Heart right ventricle (tissue), 16 donors: ENCODE measurements around the gene QRICH2. TPM values are rescaled to one million over a fixed set of nuclear protein-coding genes. Genes with fewer than 3 reads are reported as not detected.

Source experiments
- ATAC-seq, 8 donors: fragments of 200-7000 bp; cut with Tn5 transposase; one replicate each; pipeline ENCODE4 v1.9.1; 2020; ENCODE audit warnings: mild to moderate bottlenecking in 8 of 8, moderate library complexity in 8 of 8, moderate number of reproducible peaks in 1 of 8
- DNase-seq, 2 donors: peaks; one replicate each; pipeline ENCODE4 v3.0.0-alpha.2; 2020
- H3K27ac ChIP-seq, 10 donors: fragments of 200-600 bp; sonication (generic) in 2 of 10; one replicate each; pipeline versions ENCODE4 v1.5.0 to v1.8.0; 2020 to 2022; ENCODE audit warnings: mild to moderate bottlenecking in 3 of 10
- H3K27me3 ChIP-seq, 7 donors: fragments of 200-600 bp; one replicate each; pipeline ENCODE4 v1.8.0; 2021 to 2022; ENCODE audit warnings: mild to moderate bottlenecking in 2 of 7
- H3K36me3 ChIP-seq, 9 donors: fragments of 200-600 bp; sonication (generic) in 1 of 9; one replicate each; pipeline versions ENCODE4 v1.5.0 to v1.8.0; 2020 to 2022; ENCODE audit warnings: mild to moderate bottlenecking in 2 of 9
- H3K4me1 ChIP-seq, 9 donors: fragments of 200-600 bp; sonication (generic) in 1 of 9; one replicate each; pipeline versions ENCODE4 v1.5.0 to v1.8.0; 2020 to 2022; ENCODE audit warnings: mild to moderate bottlenecking in 4 of 9
- H3K4me3 ChIP-seq, 10 donors: fragments of 200-600 bp; sonication (generic) in 2 of 10; one replicate each; pipeline versions ENCODE4 v1.5.0 to v1.8.0; 2020 to 2022; ENCODE audit warnings: mild to moderate bottlenecking in 7 of 10, moderate library complexity in 2 of 10
- H3K9me3 ChIP-seq, 11 donors: fragments of 200-600 bp in 10 of 11; sonication (generic) in 2 of 11; one replicate each; pipeline versions ENCODE4 v1.5.0 to v1.8.0; 2013 to 2022; ENCODE audit warnings: mild to moderate bottlenecking in 2 of 11, control low read depth in 1 of 11, moderate library complexity in 1 of 11
- CTCF ChIP-seq, 9 donors: fragments of 200-600 bp; sonication (generic) in 2 of 9; IDR thresholded peaks; one replicate each; pipeline versions ENCODE4 v1.5.0 to v1.8.0; 2021 to 2022; ENCODE audit warnings: antibody characterized with exemption in 9 of 9, mild to moderate bottlenecking in 5 of 9, moderate library complexity in 1 of 9
- WGBS, 2 donors: extraction: QIAGEN DNeasy Blood & Tissue Kit; methylation state at CpG; one replicate each; pipeline ENCODE4 v1.1.7; 2013; ENCODE audit warnings: inconsistent platforms in 1 of 2; 5-methylcytosine and 5-hydroxymethylcytosine counted together
- intact Hi-C, 10 donors: fragments of 100-400 bp; cut with DNase I; formaldehyde crosslinking; loops; one replicate each; pipeline versions ENCODE4 v1.11.1 to v1.14.2; 2022
- polyA plus RNA-seq, 2 donors: library from polyadenylated mRNA; stranded (reverse); fragments of 200-250 nt; gene quantifications; one replicate each; pipeline ENCODE4 v1.2.3, GENCODE V29; 2013
- total RNA-seq, 10 donors: library from RNA; stranded (reverse); fragmentation: NEBNext Ultra II Directional in 3 of 10; extraction: Animal tissue kit (Norgen Biotek cat#: 25700) in 3 of 10; gene quantifications; one replicate each; pipeline versions ENCODE4 v1.2.1 to v1.2.4, GENCODE V29; 2021 to 2023
- donor health status: Arrhythmogenic right ventricular cardiomyopathy.
- donor health status: ischemic (EF 13 %, LVEDD 7.1; RV severe dilation, severe dysfunction).
- donor health status: healthy with polysubstance abuse.
- donor health status: DM: no; HTN: yes; CAD: no.
- donor health status: DM: no; HTN: no; CAD: no.
- donor health status: ischemic (EF 25% LVEDD 6.9; RV normal size, moderate dysfunction).
- donor health status: ischemic (EF 25% LVEDD 5.7; RV mildly dilated, moderate dysfunction).
- donor health status: healthy.
- donor health status: DM: yes; HTN: yes; CAD: no.
- donor health status: Ischemic cardiomyopathy.
- donor health status: ischemic (EF 35%, LVEDD 5.7; RV mildly dilated, moderate dysfunction).
- donor health status: nonischemic (EF 11% LVEDD 7.7; RV severe dilation, severe dysfunction).
- donor health status: DM: yes; HTN: yes; CAD: no.
- donor health status: PGD.
- donor health status: ischemic (EF 29% LVEDD 5.4; RV normal size, mild dysfunction).
- donor health status: nonischemic (EF 23%, LVEDD 6.1; RV moderate dilation, normal function).

Gene QRICH2
- total and polyA plus RNA-seq, 12 donors = 0.98 to 8.9 (median 2.0) TPM

- Histone ChIP-seq H3K36me3 (peaks cover 0 to 35% (median 0%) of the 10 kb centered on the region in 9 donors), H3K4me3 (peak overlapping the region; percentile 72 to 98 (median 94)), H3K27ac (peak overlapping the region; percentile 89 to 98 (median 94)), H3K4me1 (peaks cover 27 to 84% (median 70%) of the 10 kb centered on the region in 9 donors), H3K27me3 (no peaks in the 10 kb centered on the region), H3K9me3 (no peaks in the 10 kb centered on the region)
- WGBS, 2 donors = 2 to 5% methylated on average over 8 to 12 of the region's 12 CpGs
- no peak for TF ChIP-seq CTCF (IDR thresholded peaks at IDR 0.05)
- ATAC-seq (peak in 1 of 8 donors; percentile 2), DNase-seq (no peak)
- intact Hi-C loops = loop anchor here in 3 of 10 donors (5.0 to 10.0 kb wide), 3 partner anchors 69 to 484 kb away; partner anchors contain the start of genes MRPL38 (in 1 of the 3) and UNK (in 1 of the 3)
Observed at GRCh38 chr17:76266244-76266938, 41.7 kb downstream of the QRICH2 start.

GRCh38 chr17:76265624-76266243 is 42.3 kb downstream of the QRICH2 start:
- H3K9me3 ChIP-seq = no peaks in the 10 kb centered on the region
- H3K4me3 ChIP-seq = peak overlapping the region; percentile 72 to 98 (median 94)
- intact Hi-C loops = loop anchor here in 3 of 10 donors (5.0 to 10.0 kb wide), 3 partner anchors 68 to 483 kb away; partner anchors contain the start of genes MRPL38 (in 1 of the 3) and UNK (in 1 of the 3)
- no peaks in the 10 kb centered on the region for H3K27me3 ChIP-seq
- WGBS, 2 donors = 0 to 1% methylated on average over 57 to 74 of the region's 76 CpGs
- ATAC-seq = peak in 2 of 8 donors; percentile 2 to 6
- peaks cover 0 to 29% (median 0%) of the 10 kb centered on the region in 9 donors for H3K36me3 ChIP-seq
- H3K27ac ChIP-seq = peak overlapping the region; percentile 89 to 98 (median 94)
- peaks cover 26 to 83% (median 64%) of the 10 kb centered on the region in 9 donors for H3K4me1 ChIP-seq
- DNase-seq = peak; percentile 58 to 77
- TF ChIP-seq CTCF (IDR thresholded peaks at IDR 0.05) = no peak

GRCh38 chr17:76264755-76265623 is 43.1 kb downstream of the QRICH2 start, which contains the start of gene UBALD2:
UBALD2 (plus strand) TSS chr17:76265348; CDS start chr17:76265506, 158 bp downstream.
- TF ChIP-seq CTCF (IDR thresholded peaks at IDR 0.05) = no peak
- Histone ChIP-seq H3K4me1 (peaks cover 26 to 83% (median 60%) of the 10 kb centered on the region in 9 donors), H3K27me3 (no peaks in the 10 kb centered on the region), H3K4me3 (peak within 1 kb of the TSS; percentile 72 to 98 (median 94)), H3K27ac (peak within 1 kb of the TSS; percentile 89 to 98 (median 94)), H3K36me3 (peaks cover 0 to 21% (median 0%) of the 10 kb centered on the region in 9 donors), H3K9me3 (no peaks in the 10 kb centered on the region)
- ATAC-seq (peak; percentile 93 to 97 (median 96)), DNase-seq (peak; percentile 99)
- WGBS, 2 donors = 0% methylated on average over 59 to 94 of the region's 94 CpGs
- intact Hi-C loops = loop anchor here in 3 of 10 donors (5.0 to 10.0 kb wide), 3 partner anchors 68 to 483 kb away; partner anchors contain the start of genes MRPL38 (in 1 of the 3) and UNK (in 1 of the 3)
